Mesenchymal stem cell (in vitro differentiated cells and primary cell): ENCODE measurements around the gene RIT1.
A peak's percentile ranks its signal among the peaks of the same experiment; 100 is the strongest.

Experiments
- DNase-seq: peaks from one replicate; pipeline ENCODE4 v3.0.0-alpha.2; 2013
- H2AFZ ChIP-seq: one replicate; pipeline ENCODE4 v1.6.1; 2013; ENCODE audit warnings: low read depth, mild to moderate bottlenecking, control low read depth, inconsistent platforms, low read length, moderate library complexity
- H2AK5ac ChIP-seq: 2 replicates; pipeline ENCODE4 v1.6.1; 2013; ENCODE audit warnings: low read length, moderate library complexity, mild to moderate bottlenecking, inconsistent platforms; ENCODE audit not compliant: severe bottlenecking
- H2BK120ac ChIP-seq: one replicate; pipeline ENCODE4 v1.6.1; 2013; ENCODE audit warnings: low read depth, mild to moderate bottlenecking, inconsistent platforms, low read length, moderate library complexity
- H2BK12ac ChIP-seq, 2 experiments: one replicate each; pipeline ENCODE4 v1.6.1; 2013; ENCODE audit warnings: inconsistent platforms in 2 of 2, low read length in 2 of 2, mild to moderate bottlenecking in 2 of 2, moderate library complexity in 2 of 2, control low read depth in 1 of 2
- H2BK15ac ChIP-seq: one replicate; pipeline ENCODE4 v1.6.1; 2013; ENCODE audit warnings: mild to moderate bottlenecking, low read depth, inconsistent platforms; ENCODE audit not compliant: poor library complexity, severe bottlenecking
- H2BK5ac ChIP-seq: 2 replicates; pipeline ENCODE4 v1.6.1; 2013; ENCODE audit warnings: low read depth, mild to moderate bottlenecking, low read length, control low read depth, inconsistent platforms; ENCODE audit not compliant: poor library complexity, severe bottlenecking
- H3K14ac ChIP-seq, 2 experiments: one replicate each; pipeline ENCODE4 v1.6.1; 2013; ENCODE audit warnings: inconsistent platforms in 2 of 2, low read length in 2 of 2, control low read depth in 1 of 2, mild to moderate bottlenecking in 1 of 2, moderate library complexity in 1 of 2
- H3K18ac ChIP-seq, 2 experiments: one replicate each; pipeline ENCODE4 v1.6.1; 2013; ENCODE audit warnings: inconsistent platforms in 2 of 2, low read length in 2 of 2, control low read depth in 1 of 2, low read depth in 1 of 2, mild to moderate bottlenecking in 1 of 2
- H3K23ac ChIP-seq, 2 experiments: one replicate each; pipeline ENCODE4 v1.6.1; 2013; ENCODE audit warnings: inconsistent platforms in 2 of 2, low read length in 2 of 2, mild to moderate bottlenecking in 2 of 2, moderate library complexity in 2 of 2, control low read depth in 1 of 2
- H3K27ac ChIP-seq: 2 replicates; pipeline ENCODE4 v1.5.1; 2013; ENCODE audit warnings: mild to moderate bottlenecking, moderate library complexity, low read length, control low read depth, inconsistent platforms; ENCODE audit not compliant: poor library complexity, severe bottlenecking
- H3K27me3 ChIP-seq, 2 experiments: 2 replicates each; pipeline versions ENCODE4 v1.6.1 to v1.7.0; 2013; ENCODE audit warnings: low read length in 2 of 2, mild to moderate bottlenecking in 2 of 2, moderate library complexity in 2 of 2, control low read depth in 1 of 2, inconsistent platforms in 1 of 2; ENCODE audit not compliant: control insufficient read depth in 1 of 2, insufficient read depth in 1 of 2
- H3K36me3 ChIP-seq, 2 experiments: 2 replicates each; pipeline versions ENCODE4 v1.6.1 to v1.7.0; 2013; ENCODE audit warnings: low read length in 2 of 2, control low read depth in 1 of 2, inconsistent platforms in 1 of 2, low read depth in 1 of 2, mild to moderate bottlenecking in 1 of 2; ENCODE audit not compliant: insufficient read depth in 2 of 2, control insufficient read depth in 1 of 2
- H3K4ac ChIP-seq, 2 experiments: one replicate each; pipeline ENCODE4 v1.6.1; 2013; ENCODE audit warnings: inconsistent platforms in 2 of 2, low read length in 2 of 2, mild to moderate bottlenecking in 2 of 2, moderate library complexity in 2 of 2, control low read depth in 1 of 2, low read depth in 1 of 2
- H3K4me1 ChIP-seq: 2 replicates; pipeline ENCODE4 v1.6.1; 2013; ENCODE audit warnings: low read depth, low read length, control low read depth; ENCODE audit not compliant: control insufficient read depth, insufficient read depth
- H3K4me2 ChIP-seq: 2 replicates; pipeline ENCODE4 v1.6.1; 2013; ENCODE audit warnings: low read length, mild to moderate bottlenecking, inconsistent platforms; ENCODE audit not compliant: poor library complexity, severe bottlenecking
- H3K4me3 ChIP-seq, 2 experiments: 2 replicates each; pipeline versions ENCODE4 v1.5.1 to v1.7.0; 2013; ENCODE audit warnings: low read length in 2 of 2, mild to moderate bottlenecking in 2 of 2, control low read depth in 1 of 2, low read depth in 1 of 2; ENCODE audit not compliant: insufficient read depth in 1 of 2
- H3K79me1 ChIP-seq: replicated peaks from 2 replicates; pipeline ENCODE4 v1.6.1; 2013; ENCODE audit warnings: mild to moderate bottlenecking, control low read depth, low read length, inconsistent platforms; ENCODE audit not compliant: poor library complexity, severe bottlenecking
- H3K9ac ChIP-seq: 2 replicates; pipeline ENCODE4 v1.7.0; 2013; ENCODE audit warnings: mild to moderate bottlenecking, low read length, moderate library complexity
- H3K9me3 ChIP-seq: 2 replicates; pipeline ENCODE4 v1.7.0; 2013; ENCODE audit warnings: mild to moderate bottlenecking, low read length; ENCODE audit not compliant: control insufficient read depth
- H4K8ac ChIP-seq: one replicate; pipeline ENCODE4 v1.6.1; 2013; ENCODE audit warnings: inconsistent platforms, mild to moderate bottlenecking, low read length, moderate library complexity
- H4K91ac ChIP-seq: one replicate; pipeline ENCODE4 v1.6.1; 2013; ENCODE audit warnings: mild to moderate bottlenecking, low read length, inconsistent platforms
- WGBS: methylation state at CpG from one replicate; pipeline ENCODE4 v1.1.7; 2013; ENCODE audit warnings: mixed read lengths; 5-methylcytosine and 5-hydroxymethylcytosine counted together

Gene RIT1

DNA sequence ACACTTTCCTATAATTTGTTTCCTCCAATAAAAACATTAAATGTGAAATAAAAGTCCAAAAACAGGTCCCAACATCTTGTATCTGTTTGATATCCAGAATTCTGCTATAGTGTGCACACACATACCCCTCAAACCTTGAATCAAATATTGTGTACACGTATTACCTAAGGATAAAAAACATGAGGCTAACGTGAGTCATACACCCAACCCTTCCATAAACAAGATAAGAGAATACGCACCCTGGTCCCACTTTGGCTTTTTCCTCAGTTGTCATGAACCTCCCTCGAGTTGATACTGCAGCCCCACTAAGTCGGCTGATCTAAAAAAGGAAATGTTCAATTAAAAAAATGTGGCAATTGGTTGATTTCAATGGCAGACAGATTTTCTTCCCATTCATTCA, 17.9 kb upstream of the RIT1 start:
- H4K8ac ChIP-seq: no peak overlapping the region
- no peak overlapping the region for H3K4me2 ChIP-seq
- H4K91ac ChIP-seq: no peak overlapping the region
- peak overlapping the region; percentile 38 for H3K9ac ChIP-seq
- H2BK15ac ChIP-seq: no peak overlapping the region
- H3K27me3 ChIP-seq: no peaks in the 10 kb centered on the region
- no peak overlapping the region for H3K14ac ChIP-seq
- 85% methylated on average over 2 of the region's 5 CpGs for WGBS
- H3K4me3 ChIP-seq: no peak overlapping the region
- H2BK5ac ChIP-seq: no peak overlapping the region
- H3K79me1 ChIP-seq: peaks cover 11% of the 10 kb centered on the region
- DNase-seq: no peak
- no peaks in the 10 kb centered on the region for H3K9me3 ChIP-seq
- no peak overlapping the region for H2AFZ ChIP-seq
- H3K27ac ChIP-seq: no peak overlapping the region
- no peak overlapping the region for H2BK12ac ChIP-seq
- no peak overlapping the region for H2BK120ac ChIP-seq
- H3K4me1 ChIP-seq: peaks cover 10% of the 10 kb centered on the region
- no peak overlapping the region for H3K23ac ChIP-seq
- H2AK5ac ChIP-seq: no peak overlapping the region
- H3K4ac ChIP-seq: no peak overlapping the region
- no peak overlapping the region for H3K18ac ChIP-seq
- H3K36me3 ChIP-seq: peaks cover 54 to 86% of the 10 kb centered on the region in 2 experiments

DNA sequence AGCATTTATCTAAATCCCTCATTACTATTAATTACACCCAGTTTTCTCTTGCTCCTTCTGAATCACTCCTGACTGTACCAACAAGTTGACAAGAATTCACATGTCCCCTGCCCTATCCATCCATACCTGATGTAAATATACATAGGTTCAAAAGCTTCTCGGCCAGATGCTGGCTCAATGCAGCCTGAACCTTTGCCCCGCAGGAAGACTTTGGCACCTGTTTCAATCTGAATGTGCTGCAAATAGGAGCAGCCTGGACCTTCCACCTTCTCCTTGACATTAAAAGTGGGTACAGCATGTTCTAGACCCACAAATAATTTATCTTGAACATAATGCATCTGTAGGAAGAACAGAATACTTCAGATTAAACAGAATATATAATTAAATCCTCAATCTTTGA, 14.4 kb upstream of the RIT1 start:
- no peak for DNase-seq
- Histone ChIP-seq H2AFZ (no peak overlapping the region), H3K36me3 (peaks cover 54 to 94% of the 10 kb centered on the region in 2 experiments), H3K4me1 (no peaks in the 10 kb centered on the region), H3K4ac (no peak overlapping the region), H3K27ac (no peak overlapping the region), H3K18ac (no peak overlapping the region), H3K23ac (no peak overlapping the region), H3K79me1 (peaks cover 20% of the 10 kb centered on the region), H3K9ac (no peak overlapping the region), H3K27me3 (no peaks in the 10 kb centered on the region), H4K8ac (no peak overlapping the region), H3K14ac (no peak overlapping the region), H2BK15ac (no peak overlapping the region), H2BK120ac (no peak overlapping the region), H2BK12ac (no peak overlapping the region), H3K9me3 (no peaks in the 10 kb centered on the region), H2AK5ac (no peak overlapping the region), H3K4me2 (no peak overlapping the region), H3K4me3 (no peak overlapping the region), H2BK5ac (no peak overlapping the region), H4K91ac (no peak overlapping the region)
- WGBS: 100% methylated on average over 2 of the region's 2 CpGs

DNA sequence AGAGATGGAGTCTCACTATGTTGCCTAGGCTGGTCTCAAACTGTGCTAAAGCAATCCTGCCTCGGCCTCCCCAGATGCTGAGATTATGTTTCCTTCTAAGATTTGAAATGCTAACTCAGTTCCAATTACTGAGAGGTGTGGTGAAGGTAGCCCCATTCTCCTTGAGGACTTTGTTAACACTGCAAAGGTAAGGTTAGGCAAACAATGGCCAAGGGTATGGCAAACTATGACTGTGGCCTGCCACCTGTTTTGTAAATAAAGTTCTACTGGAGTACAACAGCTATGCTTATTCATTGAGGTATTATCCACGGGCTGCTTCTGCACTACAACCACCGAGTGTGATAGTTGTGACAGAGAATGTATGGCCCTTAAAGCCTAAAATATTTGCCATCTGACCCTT, 9.6 kb upstream of the RIT1 start:
- no peak overlapping the region for H2AFZ ChIP-seq
- no peaks in the 10 kb centered on the region for H3K4me1 ChIP-seq
- peaks cover 19% of the 10 kb centered on the region for H3K79me1 ChIP-seq
- no peak for DNase-seq
- H3K27ac ChIP-seq: no peak overlapping the region
- no peak overlapping the region for H4K8ac ChIP-seq
- H3K23ac ChIP-seq: no peak overlapping the region
- no peaks in the 10 kb centered on the region for H3K27me3 ChIP-seq
- H2BK12ac ChIP-seq: no peak overlapping the region
- H3K4me3 ChIP-seq: no peak overlapping the region
- H2BK15ac ChIP-seq: no peak overlapping the region
- no peak overlapping the region for H2BK5ac ChIP-seq
- no peak overlapping the region for H2BK120ac ChIP-seq
- no peak overlapping the region for H3K9ac ChIP-seq
- peaks cover 48 to 91% of the 10 kb centered on the region in 2 experiments for H3K36me3 ChIP-seq
- H3K4ac ChIP-seq: no peak overlapping the region
- no peak overlapping the region for H3K18ac ChIP-seq
- H3K9me3 ChIP-seq: no peaks in the 10 kb centered on the region
- no peak overlapping the region for H3K14ac ChIP-seq
- no peak overlapping the region for H4K91ac ChIP-seq
- H2AK5ac ChIP-seq: no peak overlapping the region
- 94% methylated on average over 3 of the region's 3 CpGs for WGBS
- no peak overlapping the region for H3K4me2 ChIP-seq

DNA sequence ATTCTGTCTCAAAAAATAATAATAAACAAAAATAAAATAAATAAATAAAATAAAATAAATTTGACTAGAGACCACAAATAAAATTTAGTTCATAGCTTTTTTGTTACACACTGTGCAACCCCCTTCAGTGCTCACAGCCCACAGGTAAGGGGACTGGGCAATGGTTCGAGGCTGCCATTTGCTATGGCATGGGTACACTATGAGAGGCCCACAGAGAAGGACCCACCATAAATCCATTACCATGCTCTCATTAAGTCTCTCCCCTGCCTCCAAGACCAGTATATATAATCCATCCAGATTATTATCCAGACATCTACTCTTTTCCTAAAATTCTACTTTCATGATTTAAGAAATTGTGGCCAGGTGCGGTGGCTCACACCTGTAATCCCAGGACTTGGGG, 8.7 kb upstream of the RIT1 start:
- Histone ChIP-seq H2BK15ac (no peak overlapping the region), H2AK5ac (no peak overlapping the region), H2BK5ac (no peak overlapping the region), H2BK120ac (no peak overlapping the region), H3K9me3 (no peaks in the 10 kb centered on the region), H3K18ac (no peak overlapping the region), H3K79me1 (peaks cover 16% of the 10 kb centered on the region), H2AFZ (no peak overlapping the region), H3K14ac (no peak overlapping the region), H3K4ac (no peak overlapping the region), H4K91ac (no peak overlapping the region), H3K9ac (no peak overlapping the region), H3K4me2 (no peak overlapping the region), H4K8ac (no peak overlapping the region), H2BK12ac (no peak overlapping the region), H3K27me3 (no peaks in the 10 kb centered on the region), H3K4me3 (no peak overlapping the region), H3K36me3 (peaks cover 44 to 93% of the 10 kb centered on the region in 2 experiments), H3K23ac (no peak overlapping the region), H3K27ac (no peak overlapping the region), H3K4me1 (no peaks in the 10 kb centered on the region)
- 94% methylated on average over 2 of the region's 2 CpGs for WGBS
- DNase-seq: no peak
